HG02571 (cell line): ENCODE data around the gene WWC2.

Experiments
- ATAC-seq: cut with Tn5 transposase; IDR thresholded peaks from one replicate; pipeline ENCODE4 v1.9.1; 2021; ENCODE audit warnings: mild to moderate bottlenecking, moderate library complexity; ENCODE audit not compliant: unreplicated experiment

Gene WWC2

GRCh38 chr4:183348706-183349659, 249.9 kb downstream of the WWC2 start:
- ATAC-seq = no peak

- ATAC-seq = no peak
These were observed 250.6 kb downstream of the WWC2 start for GRCh38 chr4:183349673-183350072.

DNA sequence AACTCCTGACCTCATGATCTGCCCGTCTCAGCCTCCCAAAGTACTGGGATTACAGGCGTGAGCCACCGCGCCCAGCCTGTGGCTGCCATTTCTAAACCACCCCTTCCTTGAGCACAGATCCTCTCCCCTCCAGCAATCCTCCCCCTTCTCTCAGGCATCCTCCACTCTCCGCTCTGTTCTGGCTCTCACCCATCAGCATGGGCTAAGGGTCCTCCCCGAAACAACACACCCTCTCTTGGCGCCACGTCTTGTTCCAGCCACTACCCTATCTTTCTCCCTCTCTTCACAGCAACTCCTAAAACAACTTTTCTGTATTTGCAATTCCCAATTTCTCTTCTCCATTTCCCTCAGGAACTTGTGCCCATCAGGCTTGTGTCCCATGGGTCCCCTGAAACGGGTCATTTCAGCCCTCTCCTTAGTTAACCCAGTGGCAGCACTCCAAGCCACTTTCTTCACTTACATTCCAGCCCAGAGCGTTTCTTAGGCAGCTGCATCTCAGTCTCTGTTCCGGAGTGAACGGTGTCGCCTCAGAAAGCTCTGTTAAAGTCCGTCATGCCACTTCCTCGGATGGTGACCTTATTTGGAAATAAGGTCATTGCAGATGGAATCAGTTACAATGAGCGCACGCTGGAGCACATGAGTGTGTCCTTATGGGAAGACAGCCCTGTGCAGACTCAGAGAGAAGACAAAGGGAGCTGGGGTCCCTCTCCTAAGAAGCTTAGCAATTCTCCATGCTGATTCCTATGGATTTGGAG, 251.4 kb downstream of the WWC2 start:
- ATAC-seq = no peak

- ATAC-seq = no peak
These were observed 253.5 kb downstream of the WWC2 start for GRCh38 chr4:183352546-183352945.

GRCh38 chr4:183353557-183353956, 254.5 kb downstream of the WWC2 start:
- no peak for ATAC-seq

DNA sequence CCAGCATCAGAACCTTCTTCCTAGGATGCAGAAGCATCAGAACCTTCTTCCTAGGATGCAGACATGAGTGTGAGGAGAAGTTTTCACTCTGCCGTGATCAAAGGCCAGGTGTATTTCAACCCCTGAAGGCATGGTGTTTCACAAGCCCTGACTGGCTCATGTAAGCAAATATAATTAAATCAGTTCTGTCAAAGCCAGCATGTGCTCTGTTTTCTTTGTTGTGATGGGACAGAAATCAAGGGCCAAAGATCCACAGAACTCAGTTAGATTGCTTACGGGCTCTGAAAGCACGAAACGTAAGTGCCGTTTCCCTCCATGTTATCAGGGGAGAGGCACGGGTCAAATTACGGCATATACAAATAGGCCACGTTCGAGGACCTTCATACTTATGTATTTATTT, 255.2 kb downstream of the WWC2 start:
- no peak for ATAC-seq

- no peak for ATAC-seq
These were observed 256.3 kb downstream of the WWC2 start for GRCh38 chr4:183355405-183355804.

GRCh38 chr4:183356173-183356830, 257.2 kb downstream of the WWC2 start:
- ATAC-seq = no peak

DNA sequence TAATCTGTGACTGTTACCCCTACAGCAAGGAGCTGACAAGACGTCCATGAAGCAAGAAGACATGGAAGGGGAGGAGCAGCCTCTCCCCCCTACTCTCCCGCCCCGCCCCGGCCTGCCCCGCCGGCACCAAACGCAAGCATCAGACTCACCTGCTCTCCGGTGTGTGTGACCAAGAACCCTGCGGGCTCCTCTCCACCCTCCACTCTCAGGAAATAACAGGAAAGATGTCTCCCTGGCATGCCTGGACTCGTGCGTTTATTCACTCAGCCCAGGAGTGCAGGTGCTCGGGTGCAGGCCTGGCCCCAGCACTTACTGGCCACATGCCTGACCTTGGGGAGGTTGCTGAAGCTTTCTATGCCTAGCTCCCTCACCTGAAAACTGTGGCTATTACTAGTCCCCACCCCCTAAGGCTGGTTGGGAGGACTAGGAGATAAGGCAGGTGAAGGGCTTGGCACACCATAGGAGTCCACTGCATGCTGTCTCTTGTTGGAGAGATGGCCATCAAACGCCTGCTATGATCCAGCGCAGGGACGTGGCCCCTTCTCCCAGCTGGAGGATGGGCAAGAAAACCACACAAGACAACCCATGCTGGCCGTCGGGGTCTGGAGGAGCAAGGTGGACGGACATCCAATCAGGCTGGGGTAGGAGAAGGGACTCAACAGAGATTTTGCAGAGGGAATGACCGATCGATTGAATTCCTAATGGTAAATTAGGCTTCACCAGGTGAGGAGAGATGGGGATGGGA, 258.0 kb downstream of the WWC2 start:
- ATAC-seq = no peak

DNA sequence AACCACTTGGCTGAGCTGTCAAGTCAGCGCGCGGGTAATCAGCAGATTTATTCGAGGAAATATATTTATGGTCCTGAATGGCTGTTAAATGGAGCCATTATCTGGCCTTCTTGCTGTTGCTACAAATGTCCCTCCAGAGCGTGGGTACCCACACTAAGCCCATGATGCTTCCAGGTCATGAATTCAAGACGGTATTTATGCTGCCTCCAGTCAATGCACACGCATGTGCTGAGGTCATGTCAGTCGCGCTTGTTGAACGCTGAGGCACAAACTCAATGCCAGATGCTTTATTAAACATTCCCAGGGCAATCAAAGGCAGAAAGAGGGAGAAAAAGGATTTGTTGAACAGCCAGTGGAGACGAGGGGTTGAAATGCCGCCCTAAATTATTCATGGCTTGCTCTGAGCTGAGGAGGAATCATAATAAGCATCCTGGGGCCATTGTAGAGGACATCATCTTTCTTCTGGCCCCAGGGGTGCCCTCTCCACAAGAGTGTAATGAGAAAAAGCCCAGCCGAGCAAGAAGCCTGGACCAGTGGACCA, 259.2 kb downstream of the WWC2 start:
- ATAC-seq = no peak

GRCh38 chr4:183360161-183360919, 261.3 kb downstream of the WWC2 start:
- no peak for ATAC-seq

DNA sequence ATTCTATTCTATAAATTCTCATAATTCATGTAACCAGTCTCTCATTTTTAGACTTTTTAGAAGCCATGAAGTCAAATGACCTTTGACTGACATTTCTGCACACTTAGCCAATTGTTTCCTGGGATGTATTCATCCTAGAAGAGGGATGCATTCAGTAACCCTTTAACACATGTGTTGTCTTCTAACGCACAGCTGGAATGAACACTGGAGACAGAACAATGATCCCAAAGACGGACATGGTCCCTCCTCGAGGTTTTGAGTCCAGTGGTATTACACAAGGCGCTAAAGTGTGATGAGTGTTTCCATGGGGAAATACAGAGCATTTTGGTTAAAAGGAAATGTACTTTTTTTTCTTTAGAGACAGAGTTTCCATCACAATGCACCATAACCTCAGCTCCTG, 263.0 kb downstream of the WWC2 start:
- no peak for ATAC-seq

- no peak for ATAC-seq
These were observed 264.0 kb downstream of the WWC2 start for GRCh38 chr4:183362916-183363542.

- ATAC-seq = no peak
These were observed 265.0 kb downstream of the WWC2 start for GRCh38 chr4:183364025-183364424.

DNA sequence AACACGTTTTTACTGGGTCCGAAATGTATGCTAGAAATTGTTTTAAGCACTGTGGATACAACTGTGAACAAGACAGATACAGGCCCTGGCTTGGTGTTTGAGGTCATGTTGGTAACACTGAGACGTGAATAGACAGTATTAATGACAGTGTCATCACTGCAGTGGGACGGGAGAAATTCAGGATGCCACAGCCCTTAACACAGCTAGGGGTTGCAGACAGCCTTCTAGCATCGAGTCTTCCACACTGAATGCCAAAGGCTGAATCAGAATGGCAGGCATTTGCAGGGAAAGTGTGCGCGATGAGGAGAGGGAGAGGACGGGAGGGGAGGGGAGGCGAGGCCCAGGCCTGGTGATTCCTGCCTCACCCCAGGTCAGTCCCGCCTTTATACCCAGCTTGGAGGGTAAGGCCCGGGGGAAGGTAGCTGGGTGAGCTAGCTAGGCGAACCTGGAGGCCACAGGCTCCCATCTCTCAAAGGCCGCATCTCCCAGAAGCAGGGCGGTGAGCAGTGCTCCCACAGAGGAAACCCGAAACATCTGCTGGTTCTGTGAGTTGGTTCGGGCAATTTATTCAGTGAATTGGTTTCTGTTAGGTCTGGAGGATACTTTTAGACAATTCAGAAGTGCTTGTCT, 267.3 kb downstream of the WWC2 start:
- ATAC-seq = no peak

DNA sequence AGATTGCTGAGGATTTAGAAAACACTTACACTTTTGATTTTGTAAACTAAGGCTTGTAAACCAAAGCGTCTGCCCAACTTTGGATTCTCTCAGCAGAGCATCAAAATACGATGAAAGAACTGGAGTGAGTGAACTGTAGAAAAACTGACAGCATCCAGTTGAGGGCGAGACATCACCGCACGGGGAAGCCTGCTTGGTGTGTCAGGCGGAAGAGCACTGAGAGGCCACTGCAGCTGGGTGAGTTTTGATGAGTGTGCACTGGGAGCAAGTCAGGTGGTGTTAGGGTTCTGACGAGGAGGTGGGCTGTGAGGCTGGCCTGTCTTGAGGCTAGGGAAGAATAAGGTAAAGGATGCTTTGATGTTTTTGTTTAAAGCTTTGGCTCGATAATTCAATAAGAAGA, 270.0 kb downstream of the WWC2 start:
- ATAC-seq = no peak
